ENCODE data around the gene TMEM220.

The TMEM220 gene

GRCh38 chr17:10729334-10730193 lies at the start of gene TMEM220:
TMEM220 (minus strand) TSS chr17:10730023; CDS start chr17:10729851, 172 bp downstream.
- DNase-seq: peak; percentile 79

- DNase-seq: no peak
These were observed 49.8 kb upstream of the TMEM220 start for GRCh38 chr17:10779609-10780008.

GRCh38 chr17:10777890-10778289 lies 48.1 kb upstream of the TMEM220 start:
- no peak for DNase-seq

- no peak for DNase-seq
These were observed 47.4 kb upstream of the TMEM220 start for GRCh38 chr17:10777131-10777807.

- peak; percentile 35 for DNase-seq
These were observed 46.6 kb upstream of the TMEM220 start for GRCh38 chr17:10776381-10776780.

GRCh38 chr17:10775740-10776356 lies 46.0 kb upstream of the TMEM220 start:
- DNase-seq: no peak

- no peak for DNase-seq
These were observed 45.2 kb upstream of the TMEM220 start for GRCh38 chr17:10775058-10775457.

GRCh38 chr17:10773391-10773790 lies 43.6 kb upstream of the TMEM220 start:
- no peak for DNase-seq

GRCh38 chr17:10772425-10773380 lies 42.9 kb upstream of the TMEM220 start:
- DNase-seq: peak; percentile 71

- no peak for DNase-seq
These were observed 41.3 kb upstream of the TMEM220 start for GRCh38 chr17:10771148-10771547.

- DNase-seq: no peak
These were observed 40.0 kb upstream of the TMEM220 start for GRCh38 chr17:10769840-10770239.

- no peak for DNase-seq
These were observed 39.0 kb upstream of the TMEM220 start for GRCh38 chr17:10768750-10769251.

GRCh38 chr17:10767232-10767631 lies 37.4 kb upstream of the TMEM220 start:
- no peak for DNase-seq

GRCh38 chr17:10762037-10762436 lies 32.2 kb upstream of the TMEM220 start:
- no peak for DNase-seq

GRCh38 chr17:10761281-10761680 lies 31.5 kb upstream of the TMEM220 start:
- DNase-seq: no peak

GRCh38 chr17:10758062-10758461 lies 28.2 kb upstream of the TMEM220 start:
- no peak for DNase-seq

- DNase-seq: no peak
These were observed 27.8 kb upstream of the TMEM220 start for GRCh38 chr17:10757647-10758046.

GRCh38 chr17:10757067-10757466 lies 27.2 kb upstream of the TMEM220 start:
- DNase-seq: no peak

GRCh38 chr17:10756619-10757018 lies 26.8 kb upstream of the TMEM220 start:
- DNase-seq: peak; percentile 57

GRCh38 chr17:10756185-10756584 lies 26.4 kb upstream of the TMEM220 start:
- DNase-seq: no peak

GRCh38 chr17:10755592-10756127 lies 25.8 kb upstream of the TMEM220 start:
- DNase-seq: no peak
